Mucosa of descending colon (tissue), 3 donors: ENCODE results near the gene C16orf89. TPM values are rescaled to one million over a fixed set of nuclear protein-coding genes. Genes with fewer than 3 reads are reported as not detected.

Experiments used
- ATAC-seq: fragments of 200-7000 bp; cut with Tn5 transposase; one replicate; pipeline ENCODE4 v1.9.1; 2020; ENCODE audit warnings: mild to moderate bottlenecking, moderate library complexity
- DNase-seq, 3 donors: peaks; one replicate each; pipeline ENCODE4 v3.0.0-alpha.2; 2020
- H3K36me3 ChIP-seq: fragments of 200-600 bp; one replicate; pipeline ENCODE4 v1.8.0; 2021; ENCODE audit warnings: low read depth, mild to moderate bottlenecking
- H3K4me1 ChIP-seq: fragments of 200-600 bp; one replicate; pipeline ENCODE4 v1.8.0; 2021; ENCODE audit warnings: low read depth, mild to moderate bottlenecking
- H3K4me3 ChIP-seq: fragments of 200-600 bp; one replicate; pipeline ENCODE4 v1.8.0; 2021; ENCODE audit warnings: mild to moderate bottlenecking
- H3K9me3 ChIP-seq: fragments of 200-600 bp; one replicate; pipeline ENCODE4 v1.8.0; 2021; ENCODE audit warnings: mild to moderate bottlenecking
- intact Hi-C, 2 donors: fragments of 100-400 bp; cut with DNase I in 1 of 2; cut with micrococcal nuclease in 1 of 2; formaldehyde crosslinking; loops; one replicate each; pipeline versions ENCODE4 v1.11.0 to v1.11.1; 2022; cut with DNase I, micrococcal nuclease
- total RNA-seq, 3 donors: library from RNA; stranded (reverse); fragmentation: NEBNext Ultra II Directional in 2 of 3; extraction: Animal tissue kit (Norgen Biotek cat#: 25700) in 2 of 3; gene quantifications; one replicate each; pipeline versions ENCODE4 v1.2.1 to v1.2.4, GENCODE V29; 2021 to 2023
- TF ChIP-seq, protein P1 (sequence below): fragments of 200-600 bp; IDR thresholded peaks from one replicate; pipeline ENCODE4 v1.8.0; 2022; ENCODE audit warnings: antibody characterized with exemption, mild to moderate bottlenecking
- donor health status: DM: no; HTN: no; CAD: no; lungs with moderate emphysema.
- donor health status: DM: no; HTN: no; CAD: no.
- donor health status: DM: no; HTN: yes; CAD: no.

The C16orf89 gene
- total RNA-seq, 3 donors from 2014 or later = 2.5 to 5.0 (median 3.3) TPM

GRCh38 chr16:5016967-5017677, 48.6 kb downstream of the C16orf89 start:
- no peak for ATAC-seq
- H3K4me1 ChIP-seq = no peaks in the 10 kb centered on the region
- H3K36me3 ChIP-seq = no peaks in the 10 kb centered on the region
- DNase-seq = no peak
- TF ChIP-seq, protein P1, sequence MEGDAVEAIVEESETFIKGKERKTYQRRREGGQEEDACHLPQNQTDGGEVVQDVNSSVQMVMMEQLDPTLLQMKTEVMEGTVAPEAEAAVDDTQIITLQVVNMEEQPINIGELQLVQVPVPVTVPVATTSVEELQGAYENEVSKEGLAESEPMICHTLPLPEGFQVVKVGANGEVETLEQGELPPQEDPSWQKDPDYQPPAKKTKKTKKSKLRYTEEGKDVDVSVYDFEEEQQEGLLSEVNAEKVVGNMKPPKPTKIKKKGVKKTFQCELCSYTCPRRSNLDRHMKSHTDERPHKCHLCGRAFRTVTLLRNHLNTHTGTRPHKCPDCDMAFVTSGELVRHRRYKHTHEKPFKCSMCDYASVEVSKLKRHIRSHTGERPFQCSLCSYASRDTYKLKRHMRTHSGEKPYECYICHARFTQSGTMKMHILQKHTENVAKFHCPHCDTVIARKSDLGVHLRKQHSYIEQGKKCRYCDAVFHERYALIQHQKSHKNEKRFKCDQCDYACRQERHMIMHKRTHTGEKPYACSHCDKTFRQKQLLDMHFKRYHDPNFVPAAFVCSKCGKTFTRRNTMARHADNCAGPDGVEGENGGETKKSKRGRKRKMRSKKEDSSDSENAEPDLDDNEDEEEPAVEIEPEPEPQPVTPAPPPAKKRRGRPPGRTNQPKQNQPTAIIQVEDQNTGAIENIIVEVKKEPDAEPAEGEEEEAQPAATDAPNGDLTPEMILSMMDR = no peak
- H3K4me3 ChIP-seq = no peak overlapping the region
- H3K9me3 ChIP-seq = no peaks in the 10 kb centered on the region
- intact Hi-C loops = no loop called here

GRCh38 chr16:5015887-5016286, 49.9 kb downstream of the C16orf89 start:
- no peaks in the 10 kb centered on the region for H3K36me3 ChIP-seq
- TF ChIP-seq, protein P1 = no peak
- intact Hi-C loops = no loop called here
- no peaks in the 10 kb centered on the region for H3K4me1 ChIP-seq
- ATAC-seq = no peak
- H3K9me3 ChIP-seq = no peaks in the 10 kb centered on the region
- no peak overlapping the region for H3K4me3 ChIP-seq
- DNase-seq = no peak

DNA sequence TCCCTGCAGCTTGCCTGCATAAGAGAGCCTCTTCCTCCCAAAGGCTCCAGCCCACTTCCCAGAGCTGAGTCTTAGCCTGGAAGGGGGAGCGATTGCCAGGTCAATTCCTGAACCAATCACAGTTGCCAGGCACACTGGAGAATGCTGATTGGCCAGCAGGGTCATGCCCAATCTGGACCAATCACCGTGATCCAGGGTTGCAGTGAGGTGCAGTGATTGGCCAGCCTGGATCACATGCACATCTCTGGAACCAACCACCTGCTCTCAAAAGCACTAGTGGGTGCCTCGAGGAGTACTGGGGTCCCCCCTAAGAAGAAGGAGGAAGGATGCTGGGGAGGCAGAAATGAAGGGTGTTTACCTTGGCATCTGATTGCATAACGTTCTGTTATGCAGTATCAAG, 50.4 kb downstream of the C16orf89 start:
- Histone ChIP-seq H3K9me3 (no peaks in the 10 kb centered on the region), H3K4me1 (no peaks in the 10 kb centered on the region), H3K4me3 (no peak overlapping the region), H3K36me3 (no peaks in the 10 kb centered on the region)
- intact Hi-C loops = no loop called here
- ATAC-seq (no peak), DNase-seq (no peak)
- TF ChIP-seq, protein P1 = no peak

- H3K4me1 ChIP-seq = no peaks in the 10 kb centered on the region
- ATAC-seq (no peak), DNase-seq (no peak)
- no peaks in the 10 kb centered on the region for H3K9me3 ChIP-seq
- no peaks in the 10 kb centered on the region for H3K36me3 ChIP-seq
- intact Hi-C loops = no loop called here
- H3K4me3 ChIP-seq = no peak overlapping the region
- TF ChIP-seq, protein P1 = no peak
Measured at GRCh38 chr16:5012887-5013286, 52.9 kb downstream of the C16orf89 start.

DNA sequence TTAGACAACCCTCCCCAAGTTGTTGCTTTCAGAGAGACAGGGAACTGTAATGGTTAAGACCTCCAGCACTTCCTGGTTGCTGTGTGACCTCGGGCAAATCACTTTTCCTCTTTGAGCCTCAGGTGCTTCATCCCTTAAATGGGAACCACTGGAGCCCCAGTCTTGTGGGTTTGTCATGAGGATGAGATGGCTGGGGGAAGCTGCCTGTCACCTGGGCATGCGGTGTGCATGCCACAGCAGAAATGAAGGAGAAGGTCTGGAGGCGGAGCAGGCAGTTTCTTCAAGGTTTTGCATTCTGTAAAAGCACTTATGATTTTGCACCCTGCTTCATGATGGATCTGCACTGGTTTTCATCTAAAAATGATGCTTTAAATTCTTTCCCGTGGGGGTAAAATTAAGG, 54.1 kb downstream of the C16orf89 start:
- H3K4me1 ChIP-seq = no peaks in the 10 kb centered on the region
- DNase-seq (no peak), ATAC-seq (no peak)
- intact Hi-C loops = no loop called here
- H3K4me3 ChIP-seq = no peak overlapping the region
- H3K9me3 ChIP-seq = no peaks in the 10 kb centered on the region
- H3K36me3 ChIP-seq = no peaks in the 10 kb centered on the region
- TF ChIP-seq, protein P1 = no peak
